Measurements from ENCODE around the gene SLF2.

Gene SLF2

DNA sequence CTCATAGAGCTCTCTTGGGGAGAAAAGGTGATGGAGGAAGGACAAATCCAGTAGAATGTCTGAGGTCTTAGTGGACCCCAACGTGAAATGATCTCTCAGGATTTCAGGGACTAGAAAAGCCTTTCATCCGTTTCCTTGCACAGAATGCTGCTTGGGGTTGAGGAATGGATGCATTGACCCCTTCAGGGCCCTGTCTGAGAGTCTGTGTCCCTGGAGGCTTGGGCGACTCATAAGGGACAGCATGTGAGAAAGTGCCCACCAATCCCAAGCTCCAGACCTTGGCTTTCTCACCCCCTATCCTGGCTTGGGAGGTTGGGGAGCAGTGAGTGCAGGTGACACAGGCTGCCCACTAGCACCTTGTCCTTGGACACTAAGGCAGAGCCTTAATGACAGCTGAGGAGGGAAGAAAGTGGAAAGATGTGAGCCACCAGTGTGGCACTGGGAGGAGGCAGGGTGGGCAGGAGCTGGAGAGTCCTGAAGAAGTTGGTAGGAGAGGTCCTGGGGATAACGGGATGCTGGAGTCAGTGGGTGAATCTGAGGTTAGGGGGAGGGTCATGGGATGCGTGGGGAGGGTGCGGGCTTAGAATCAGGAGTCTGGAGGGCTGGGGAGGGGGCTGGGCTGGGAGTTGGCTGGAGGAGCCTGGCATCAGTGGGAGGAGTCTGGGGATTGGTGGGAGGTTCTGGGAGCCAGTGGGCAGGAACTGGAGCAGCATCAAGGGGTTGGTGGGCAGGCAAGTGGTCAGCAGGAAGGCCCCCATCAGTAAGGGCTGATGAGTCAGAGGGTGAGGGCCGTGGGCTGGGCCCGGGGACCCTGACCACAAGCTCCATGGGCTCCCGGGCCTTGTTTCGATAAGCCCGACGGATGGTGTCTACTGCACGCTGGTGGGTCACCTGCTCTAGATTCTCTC lies 95.4 kb downstream of the SLF2 start:
- H3K27ac ChIP-seq, result no peak overlapping the region
- TF ChIP-seq, protein P1, sequence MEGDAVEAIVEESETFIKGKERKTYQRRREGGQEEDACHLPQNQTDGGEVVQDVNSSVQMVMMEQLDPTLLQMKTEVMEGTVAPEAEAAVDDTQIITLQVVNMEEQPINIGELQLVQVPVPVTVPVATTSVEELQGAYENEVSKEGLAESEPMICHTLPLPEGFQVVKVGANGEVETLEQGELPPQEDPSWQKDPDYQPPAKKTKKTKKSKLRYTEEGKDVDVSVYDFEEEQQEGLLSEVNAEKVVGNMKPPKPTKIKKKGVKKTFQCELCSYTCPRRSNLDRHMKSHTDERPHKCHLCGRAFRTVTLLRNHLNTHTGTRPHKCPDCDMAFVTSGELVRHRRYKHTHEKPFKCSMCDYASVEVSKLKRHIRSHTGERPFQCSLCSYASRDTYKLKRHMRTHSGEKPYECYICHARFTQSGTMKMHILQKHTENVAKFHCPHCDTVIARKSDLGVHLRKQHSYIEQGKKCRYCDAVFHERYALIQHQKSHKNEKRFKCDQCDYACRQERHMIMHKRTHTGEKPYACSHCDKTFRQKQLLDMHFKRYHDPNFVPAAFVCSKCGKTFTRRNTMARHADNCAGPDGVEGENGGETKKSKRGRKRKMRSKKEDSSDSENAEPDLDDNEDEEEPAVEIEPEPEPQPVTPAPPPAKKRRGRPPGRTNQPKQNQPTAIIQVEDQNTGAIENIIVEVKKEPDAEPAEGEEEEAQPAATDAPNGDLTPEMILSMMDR (conservative IDR thresholded peaks at IDR 0.05), result no peak

DNA sequence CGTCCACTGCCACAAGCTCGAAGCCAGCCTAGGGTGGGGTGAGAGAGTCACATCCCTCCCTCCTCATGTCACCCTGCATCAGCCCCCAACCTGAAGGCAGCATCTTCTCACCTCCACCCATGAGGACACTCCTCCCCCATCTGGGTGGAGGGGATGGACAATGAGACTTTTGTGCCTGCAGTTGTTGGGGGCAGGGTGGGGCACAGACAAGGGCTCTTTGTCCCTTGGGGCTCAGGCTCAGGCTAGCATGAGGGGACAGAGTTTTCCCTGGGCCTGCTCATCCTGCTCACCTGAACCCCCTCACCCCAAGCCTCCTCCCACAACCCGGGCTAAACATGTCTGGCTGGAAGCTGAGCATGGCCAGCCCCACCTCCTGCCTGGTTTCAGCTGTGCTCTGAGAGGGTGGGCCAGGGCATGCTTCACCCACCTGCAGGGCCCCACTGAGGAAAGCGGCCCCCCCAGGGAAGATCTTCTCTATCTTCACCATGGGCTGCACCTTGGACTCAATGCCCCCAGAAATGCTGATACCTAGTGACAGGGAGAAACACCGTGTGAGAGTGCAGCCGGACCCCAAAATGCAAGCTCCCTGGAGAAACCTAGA lies 96.2 kb downstream of the SLF2 start:
- TF ChIP-seq, protein P1 (conservative IDR thresholded peaks at IDR 0.05), result no peak
- no peak overlapping the region for H3K27ac ChIP-seq

DNA sequence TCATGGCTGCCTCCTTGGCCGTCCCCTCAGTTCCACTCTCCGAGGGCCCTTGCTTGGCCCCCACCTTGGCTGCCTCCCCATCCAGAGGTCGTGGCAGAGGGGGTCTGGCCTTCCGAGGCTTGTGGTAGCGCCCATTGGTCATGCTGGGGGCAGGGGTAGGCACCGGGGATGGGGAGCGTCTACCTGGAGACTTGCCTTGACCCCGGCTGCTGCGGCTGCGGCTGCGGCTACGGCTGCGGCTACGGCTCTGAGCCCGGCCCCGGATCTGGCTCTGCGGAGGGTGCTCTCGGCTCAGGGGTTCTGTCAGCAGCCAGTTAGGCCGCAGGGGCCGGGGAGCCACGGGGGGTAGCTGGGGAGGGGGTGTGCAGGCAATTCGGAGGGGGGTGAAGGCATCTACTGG lies 97.6 kb downstream of the SLF2 start:
- TF ChIP-seq, protein P1 (conservative IDR thresholded peaks at IDR 0.05), result no peak
- no peak overlapping the region for H3K27ac ChIP-seq

DNA sequence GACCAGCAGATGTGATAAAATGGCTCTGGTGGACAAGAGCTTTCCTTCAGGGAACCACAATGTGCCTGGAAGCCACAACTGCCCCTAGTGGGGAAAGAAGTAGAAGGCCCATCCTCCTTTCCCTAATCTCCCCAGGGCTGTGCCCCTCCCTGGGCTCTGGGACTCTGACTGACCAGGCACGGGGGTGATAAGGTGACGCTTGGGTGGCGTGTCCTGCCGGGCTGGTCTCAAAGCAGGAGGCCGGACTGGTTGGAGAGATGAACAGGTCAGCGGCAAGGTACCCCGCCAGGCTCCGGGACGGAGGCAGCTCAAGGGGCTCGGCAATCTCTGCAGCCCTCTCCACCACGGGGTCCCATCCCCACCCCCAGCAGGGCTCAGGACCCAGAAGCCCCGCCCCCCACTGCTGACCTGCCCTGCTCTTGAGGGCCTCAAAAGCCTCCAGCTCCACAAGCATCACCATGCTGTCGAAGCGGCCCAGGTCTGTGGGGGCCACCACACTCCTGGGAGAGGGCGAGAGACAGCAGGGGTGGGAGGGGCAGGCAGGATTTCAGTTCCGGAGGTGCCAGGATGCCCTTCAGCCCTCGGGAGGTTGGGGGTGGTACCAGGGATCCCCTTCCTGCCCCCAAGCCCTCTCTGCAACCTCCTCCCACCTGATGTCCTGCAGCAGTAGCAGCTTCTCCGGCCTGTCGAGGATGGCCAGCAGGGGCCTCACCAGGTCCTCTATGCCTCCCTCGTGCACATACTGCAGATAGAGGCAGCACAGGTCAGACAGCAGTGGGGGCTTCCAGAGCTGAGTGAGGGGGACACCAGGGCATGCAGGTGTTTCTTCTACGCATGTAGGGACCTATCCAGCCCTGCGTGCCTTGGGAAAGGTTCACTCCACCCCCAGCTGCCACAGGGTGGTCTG lies 99.0 kb downstream of the SLF2 start:
- TF ChIP-seq, protein P1 (conservative IDR thresholded peaks at IDR 0.05), result peak; percentile 49; the same call in 1 of the 2 replicates
- H3K27ac ChIP-seq, result no peak overlapping the region

DNA sequence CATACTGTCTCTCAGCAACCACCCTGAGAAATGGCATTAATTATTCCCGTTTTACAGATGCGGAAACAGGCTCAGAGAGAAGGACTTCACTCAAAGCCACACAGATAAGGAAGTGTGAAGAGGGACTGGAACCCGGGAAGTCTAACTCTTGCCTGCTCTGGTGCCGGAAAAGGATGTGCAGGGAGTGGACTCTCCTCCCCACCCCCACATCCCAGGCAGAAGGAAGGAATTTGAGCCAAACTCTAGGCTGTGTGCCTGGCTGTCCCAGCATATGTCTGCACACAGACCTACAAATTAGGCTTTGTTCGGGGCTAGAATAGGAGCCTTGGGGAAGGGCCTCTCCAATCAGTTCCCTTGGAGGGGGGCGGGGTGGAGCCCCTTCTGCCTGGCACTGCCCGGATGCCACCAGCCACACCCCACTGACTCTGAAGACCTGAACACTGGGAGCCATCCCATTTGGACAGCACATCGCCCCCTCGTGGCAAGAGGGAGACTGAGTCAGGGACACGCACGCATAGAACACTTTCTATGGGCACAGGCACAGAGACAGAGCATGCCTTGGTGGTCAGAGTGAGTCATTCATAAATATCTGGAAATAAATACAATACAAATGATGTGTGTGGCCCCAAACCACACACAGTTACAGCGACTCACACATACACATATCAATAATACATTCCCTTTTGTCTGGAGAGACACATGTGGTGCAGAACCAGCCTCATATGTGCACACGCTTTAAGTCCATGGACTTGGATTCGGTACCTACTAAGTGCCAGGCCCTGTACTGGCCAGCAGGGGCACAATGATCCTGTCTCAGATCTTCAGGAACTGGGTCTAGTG lies 100.0 kb downstream of the SLF2 start:
- no peak overlapping the region for H3K27ac ChIP-seq

DNA sequence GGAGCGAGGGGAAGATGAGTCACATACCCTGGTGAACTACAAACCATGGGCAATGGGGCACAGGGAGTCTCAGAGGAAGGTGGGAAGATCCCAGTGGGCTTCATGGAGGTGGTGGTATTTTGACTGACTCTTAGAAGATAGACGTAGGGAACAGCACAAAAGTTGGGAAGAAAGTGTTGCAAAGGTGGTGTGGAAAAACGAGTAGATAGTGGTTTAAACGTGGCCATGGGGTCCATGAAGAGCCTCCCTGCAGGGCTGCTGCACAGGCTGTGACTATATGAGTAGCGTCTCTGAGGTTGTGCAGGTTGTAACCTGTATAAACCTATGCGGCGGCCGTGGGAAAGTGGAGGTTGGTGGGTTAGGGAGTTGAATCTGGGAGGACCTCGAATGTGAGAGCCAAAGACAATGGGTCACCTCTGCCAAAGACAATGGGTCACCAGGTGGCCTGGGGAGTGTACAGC lies 100.6 kb downstream of the SLF2 start:
- TF ChIP-seq, protein P1 (conservative IDR thresholded peaks at IDR 0.05), result no peak
- no peak overlapping the region for H3K27ac ChIP-seq

More for the DNA sequence above, 100.0 kb downstream of the SLF2 start:
- TF ChIP-seq, protein P1 (conservative IDR thresholded peaks at IDR 0.05), result peak; percentile 79

Measured in VCaP (cell line).